Measurements from ENCODE around the gene HMCN1. TPM values are rescaled to one million over a fixed set of nuclear protein-coding genes. Genes with fewer than 3 reads are reported as not detected.

HMCN1 gene
- polyA plus RNA-seq, 1 experiment, result 20.9 TPM

GRCh38 chr1:186214791-186215190, 480.6 kb downstream of the HMCN1 start:
- Histone ChIP-seq H3K4me3 (ENCODE audit: low read depth, low read length) (no peak overlapping the region), H3K27ac (ENCODE audit: low read depth, low read length) (no peak overlapping the region), H3K27me3 (ENCODE audit: control insufficient read depth, insufficient read depth, low read length) (no peaks in the 10 kb centered on the region), H3K9me3 (ENCODE audit: control insufficient read depth, insufficient read depth, low read length) (no peaks in the 10 kb centered on the region)
- no peak for TF ChIP-seq CTCF (IDR thresholded peaks at IDR 0.05; ENCODE audit: low read depth, low read length)
- no peak for DNase-seq (ENCODE audit: low read depth, low spot score)
- ChIA-PET POLR2A (no interaction called here), CTCF (interaction anchor here (1.0 to 4.0 kb wide), 3 partner anchors 401 to 534 kb away, joined by 3 to 70 read pairs (median 9); no protein-coding TSS in a partner anchor)

GRCh38 chr1:186215636-186216035, 481.4 kb downstream of the HMCN1 start:
- Histone ChIP-seq H3K9me3 (ENCODE audit: control insufficient read depth, insufficient read depth, low read length) (no peaks in the 10 kb centered on the region), H3K4me3 (ENCODE audit: low read depth, low read length) (no peak overlapping the region), H3K27me3 (ENCODE audit: control insufficient read depth, insufficient read depth, low read length) (no peaks in the 10 kb centered on the region), H3K27ac (ENCODE audit: low read depth, low read length) (no peak overlapping the region)
- no peak for TF ChIP-seq CTCF (IDR thresholded peaks at IDR 0.05; ENCODE audit: low read depth, low read length)
- ChIA-PET POLR2A (no interaction called here), CTCF (interaction anchor here (1.0 to 4.0 kb wide), 3 partner anchors 402 to 535 kb away, joined by 3 to 70 read pairs (median 9); no protein-coding TSS in a partner anchor)
- no peak for DNase-seq (ENCODE audit: low read depth, low spot score)

- no peak for TF ChIP-seq CTCF (IDR thresholded peaks at IDR 0.05; ENCODE audit: low read depth, low read length)
- no peak for DNase-seq (ENCODE audit: low read depth, low spot score)
- CTCF ChIA-PET, result no interaction called here
- H3K4me3 ChIP-seq (ENCODE audit: low read depth, low read length), result no peak overlapping the region
- H3K27me3 ChIP-seq (ENCODE audit: control insufficient read depth, insufficient read depth, low read length), result no peaks in the 10 kb centered on the region
- no peak overlapping the region for H3K27ac ChIP-seq (ENCODE audit: low read depth, low read length)
- POLR2A ChIA-PET, result no interaction called here
- H3K9me3 ChIP-seq (ENCODE audit: control insufficient read depth, insufficient read depth, low read length), result no peaks in the 10 kb centered on the region
These were observed 484.6 kb downstream of the HMCN1 start for GRCh38 chr1:186218654-186219352.

GRCh38 chr1:186220067-186220466, 485.9 kb downstream of the HMCN1 start:
- ChIA-PET POLR2A (no interaction called here), CTCF (no interaction called here)
- no peaks in the 10 kb centered on the region for H3K9me3 ChIP-seq (ENCODE audit: control insufficient read depth, insufficient read depth, low read length)
- no peak for TF ChIP-seq CTCF (IDR thresholded peaks at IDR 0.05; ENCODE audit: low read depth, low read length)
- H3K27ac ChIP-seq (ENCODE audit: low read depth, low read length), result no peak overlapping the region
- no peak for DNase-seq (ENCODE audit: low read depth, low spot score)
- H3K4me3 ChIP-seq (ENCODE audit: low read depth, low read length), result no peak overlapping the region
- H3K27me3 ChIP-seq (ENCODE audit: control insufficient read depth, insufficient read depth, low read length), result no peaks in the 10 kb centered on the region

GRCh38 chr1:186220911-186221310, 486.7 kb downstream of the HMCN1 start:
- Histone ChIP-seq H3K27me3 (ENCODE audit: control insufficient read depth, insufficient read depth, low read length) (no peaks in the 10 kb centered on the region), H3K4me3 (ENCODE audit: low read depth, low read length) (no peak overlapping the region), H3K27ac (ENCODE audit: low read depth, low read length) (no peak overlapping the region), H3K9me3 (ENCODE audit: control insufficient read depth, insufficient read depth, low read length) (no peaks in the 10 kb centered on the region)
- CTCF ChIA-PET, result no interaction called here
- no peak for TF ChIP-seq CTCF (IDR thresholded peaks at IDR 0.05; ENCODE audit: low read depth, low read length)
- no peak for DNase-seq (ENCODE audit: low read depth, low spot score)
- POLR2A ChIA-PET, result no interaction called here
